CD14-positive monocyte (primary cell): ENCODE data around the gene NLRC5. TPM values are rescaled to one million over a fixed set of nuclear protein-coding genes. Genes with fewer than 3 reads are reported as not detected.

ENCODE experiments used
- DNase-seq, 3 donors: peaks; one replicate each; pipeline ENCODE4 v3.0.0-alpha.2; 2011 to 2022
- H2AFZ ChIP-seq: 2 replicates; pipeline ENCODE4 v1.6.0; 2012; ENCODE audit warnings: mild to moderate bottlenecking, low read depth, low read length, inconsistent platforms; ENCODE audit not compliant: insufficient read depth, poor library complexity, severe bottlenecking
- H3K27ac ChIP-seq, 2 donors: 1 replicate in 1 of 2; 2 replicates in 1 of 2; pipeline ENCODE4 v1.5.1; 2012 to 2013; ENCODE audit warnings: low read length in 2 of 2, control low read depth in 1 of 2, inconsistent platforms in 1 of 2, low read depth in 1 of 2, mild to moderate bottlenecking in 1 of 2
- H3K27me3 ChIP-seq, 2 donors: one replicate each; pipeline versions ENCODE4 v1.6.0 to v1.6.1; 2011 to 2013; ENCODE audit warnings: low read length in 2 of 2; ENCODE audit not compliant: control insufficient read depth in 2 of 2, insufficient read depth in 2 of 2
- H3K36me3 ChIP-seq, 2 donors: replicated peaks in 1 of 2; 1 replicate in 1 of 2; 2 replicates in 1 of 2; pipeline versions ENCODE4 v1.5.1 to v1.6.1; 2012 to 2013; ENCODE audit warnings: low read length in 2 of 2, control low read depth in 1 of 2, inconsistent platforms in 1 of 2, mild to moderate bottlenecking in 1 of 2; ENCODE audit not compliant: insufficient read depth in 2 of 2, control insufficient read depth in 1 of 2
- H3K4me1 ChIP-seq, 2 donors: 1 replicate in 1 of 2; 2 replicates in 1 of 2; pipeline versions ENCODE4 v1.5.1 to v1.6.1; 2012 to 2013; ENCODE audit warnings: low read length in 2 of 2, control low read depth in 1 of 2, inconsistent platforms in 1 of 2, mild to moderate bottlenecking in 1 of 2, moderate library complexity in 1 of 2; ENCODE audit not compliant: insufficient read depth in 2 of 2, control insufficient read depth in 1 of 2
- H3K4me2 ChIP-seq: replicated peaks from 2 replicates; pipeline ENCODE3; 2012; ENCODE audit warnings: low read length, moderate library complexity, mild to moderate bottlenecking; ENCODE audit not compliant: poor library complexity, severe bottlenecking; ENCODE audit errors: extremely low read depth
- H3K4me3 ChIP-seq, 3 experiments: fragments of 200-600 bp in 1 of 3; sonication (generic) in 1 of 3; replicated peaks in 1 of 3; 1 replicate in 2 of 3; 2 replicates in 1 of 3; pipeline ENCODE4 v1.5.1; 2011 to 2013; ENCODE audit warnings: low read length in 3 of 3, mild to moderate bottlenecking in 3 of 3, control low read depth in 2 of 3, low read depth in 2 of 3, inconsistent platforms in 1 of 3, moderate library complexity in 1 of 3
- H3K79me2 ChIP-seq: 2 replicates; pipeline ENCODE4 v1.6.0; 2012; ENCODE audit warnings: mild to moderate bottlenecking, control low read depth, inconsistent platforms, low read length, moderate library complexity; ENCODE audit not compliant: insufficient read depth
- H3K9ac ChIP-seq: 2 replicates; pipeline ENCODE4 v1.6.0; 2017; ENCODE audit warnings: low read length, mild to moderate bottlenecking; ENCODE audit not compliant: insufficient read depth, poor library complexity, severe bottlenecking
- H3K9me3 ChIP-seq, 2 donors: replicated peaks in 1 of 2; 1 replicate in 1 of 2; 2 replicates in 1 of 2; pipeline versions ENCODE4 v1.5.1 to v1.6.1; 2012 to 2013; ENCODE audit warnings: low read length in 2 of 2, control low read depth in 1 of 2; ENCODE audit not compliant: control insufficient read depth in 1 of 2, insufficient read depth in 1 of 2
- H4K20me1 ChIP-seq: 2 replicates; pipeline ENCODE4 v1.6.0; 2012; ENCODE audit warnings: mild to moderate bottlenecking, low read length, control low read depth, moderate library complexity; ENCODE audit not compliant: insufficient read depth
- H3K27ac Mint-ChIP-seq, 7 donors: one replicate each; pipeline ENCODE4 v1.8.0; 2020; ENCODE audit warnings: mild to moderate bottlenecking in 7 of 7, mixed read lengths in 7 of 7, moderate library complexity in 6 of 7, inconsistent platforms in 2 of 7
- H3K27me3 Mint-ChIP-seq, 3 donors: one replicate each; pipeline ENCODE4 v1.8.0; 2021 to 2022; ENCODE audit warnings: low read depth in 3 of 3, mild to moderate bottlenecking in 3 of 3, mixed read lengths in 3 of 3, moderate library complexity in 3 of 3, inconsistent platforms in 1 of 3
- H3K36me3 Mint-ChIP-seq, 2 donors: one replicate each; pipeline ENCODE4 v1.8.0; 2020; ENCODE audit warnings: mixed read lengths in 2 of 2, inconsistent platforms in 1 of 2, mild to moderate bottlenecking in 1 of 2
- H3K4me1 Mint-ChIP-seq: one replicate; pipeline ENCODE4 v1.8.0; 2020; ENCODE audit warnings: mild to moderate bottlenecking, mixed read lengths
- H3K4me3 Mint-ChIP-seq, 2 donors: one replicate each; pipeline ENCODE4 v1.8.0; 2020; ENCODE audit warnings: mild to moderate bottlenecking in 2 of 2, mixed read lengths in 2 of 2, moderate library complexity in 1 of 2
- H3K9me3 Mint-ChIP-seq, 7 donors: one replicate each; pipeline ENCODE4 v1.8.0; 2020 to 2022; ENCODE audit warnings: mixed read lengths in 7 of 7, mild to moderate bottlenecking in 6 of 7, moderate library complexity in 6 of 7, inconsistent platforms in 2 of 7
- WGBS: methylation state at CpG from one replicate; pipeline ENCODE4 v1.1.5; 2013; ENCODE audit warnings: missing lambda C conversion rate; ENCODE audit not compliant: insufficient coverage; 5-methylcytosine and 5-hydroxymethylcytosine counted together
- intact Hi-C, 2 donors: fragments of 100-400 bp; cut with micrococcal nuclease; formaldehyde crosslinking; loops; one replicate each; pipeline versions ENCODE4 v1.15.0 to v1.15.1; 2023
- polyA plus RNA-seq, 3 donors: library from polyadenylated mRNA; depleted of rRNA in 1 of 3; unstranded in 2 of 3; stranded (reverse) in 1 of 3; fragments of 300-500 nt in 2 of 3; fragments of >200 nt in 1 of 3; fragmentation: Illumina TruSeq in 2 of 3; gene quantifications; 1 replicate in 2 of 3; 2 replicates in 1 of 3; pipeline ENCODE4 v1.2.3, GENCODE V29; 2012 to 2021
- TF ChIP-seq, protein P1 (sequence below): fragments of 200-600 bp; IDR thresholded peaks from one replicate; pipeline ENCODE4 v1.8.0; 2022; ENCODE audit warnings: antibody characterized with exemption, mild to moderate bottlenecking

The NLRC5 gene
- polyA plus RNA-seq, 3 donors, result 10.3 to 171 (median 21.6) TPM

DNA sequence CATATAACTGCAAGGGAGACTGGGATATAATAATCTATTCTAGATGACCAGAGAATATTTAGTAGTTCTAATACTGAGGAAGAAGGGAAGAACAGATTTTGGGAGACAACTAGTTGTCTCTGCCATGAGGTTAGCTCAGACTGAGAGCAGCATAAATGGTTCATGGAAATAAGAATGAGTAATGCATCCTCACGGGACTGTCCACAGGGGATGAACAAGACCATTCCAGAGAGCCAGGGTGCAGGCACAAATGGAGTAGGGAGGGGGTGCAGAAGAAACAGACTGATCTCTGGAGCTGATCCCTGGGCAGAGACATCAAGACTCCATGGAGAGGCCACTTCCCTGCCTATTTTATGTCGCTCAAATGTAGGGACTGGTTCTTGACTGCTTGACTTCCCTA, 30.4 kb downstream of the NLRC5 start:
- Mint-ChIP-seq H3K4me3 (no peak overlapping the region), H3K36me3 (peaks cover 78 to 83% of the 10 kb centered on the region in 2 donors), H3K4me1 (peaks cover 31% of the 10 kb centered on the region), H3K27ac (peak overlapping the region in 3 of 7 donors; percentile 4 to 33 (median 9)), H3K9me3 (peaks cover 0 to 4% (median 0%) of the 10 kb centered on the region in 7 donors), H3K27me3 (no peaks in the 10 kb centered on the region)
- Histone ChIP-seq H3K27me3 (no peaks in the 10 kb centered on the region), H3K36me3 (peaks cover 61 to 84% of the 10 kb centered on the region in 2 donors), H3K4me2 (no peak overlapping the region), H3K27ac (no peak overlapping the region), H3K4me3 (no peak overlapping the region), H3K9me3 (no peaks in the 10 kb centered on the region), H2AFZ (no peak overlapping the region), H3K9ac (no peak overlapping the region), H3K4me1 (peaks cover 21 to 26% of the 10 kb centered on the region in 2 donors), H3K79me2 (peaks cover 22% of the 10 kb centered on the region), H4K20me1 (peaks cover 23% of the 10 kb centered on the region)
- DNase-seq, result no peak
- 100% methylated on average over 2 of the region's 2 CpGs for WGBS
- intact Hi-C loops, result no loop called here
- TF ChIP-seq, protein P1, sequence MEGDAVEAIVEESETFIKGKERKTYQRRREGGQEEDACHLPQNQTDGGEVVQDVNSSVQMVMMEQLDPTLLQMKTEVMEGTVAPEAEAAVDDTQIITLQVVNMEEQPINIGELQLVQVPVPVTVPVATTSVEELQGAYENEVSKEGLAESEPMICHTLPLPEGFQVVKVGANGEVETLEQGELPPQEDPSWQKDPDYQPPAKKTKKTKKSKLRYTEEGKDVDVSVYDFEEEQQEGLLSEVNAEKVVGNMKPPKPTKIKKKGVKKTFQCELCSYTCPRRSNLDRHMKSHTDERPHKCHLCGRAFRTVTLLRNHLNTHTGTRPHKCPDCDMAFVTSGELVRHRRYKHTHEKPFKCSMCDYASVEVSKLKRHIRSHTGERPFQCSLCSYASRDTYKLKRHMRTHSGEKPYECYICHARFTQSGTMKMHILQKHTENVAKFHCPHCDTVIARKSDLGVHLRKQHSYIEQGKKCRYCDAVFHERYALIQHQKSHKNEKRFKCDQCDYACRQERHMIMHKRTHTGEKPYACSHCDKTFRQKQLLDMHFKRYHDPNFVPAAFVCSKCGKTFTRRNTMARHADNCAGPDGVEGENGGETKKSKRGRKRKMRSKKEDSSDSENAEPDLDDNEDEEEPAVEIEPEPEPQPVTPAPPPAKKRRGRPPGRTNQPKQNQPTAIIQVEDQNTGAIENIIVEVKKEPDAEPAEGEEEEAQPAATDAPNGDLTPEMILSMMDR, result no peak

DNA sequence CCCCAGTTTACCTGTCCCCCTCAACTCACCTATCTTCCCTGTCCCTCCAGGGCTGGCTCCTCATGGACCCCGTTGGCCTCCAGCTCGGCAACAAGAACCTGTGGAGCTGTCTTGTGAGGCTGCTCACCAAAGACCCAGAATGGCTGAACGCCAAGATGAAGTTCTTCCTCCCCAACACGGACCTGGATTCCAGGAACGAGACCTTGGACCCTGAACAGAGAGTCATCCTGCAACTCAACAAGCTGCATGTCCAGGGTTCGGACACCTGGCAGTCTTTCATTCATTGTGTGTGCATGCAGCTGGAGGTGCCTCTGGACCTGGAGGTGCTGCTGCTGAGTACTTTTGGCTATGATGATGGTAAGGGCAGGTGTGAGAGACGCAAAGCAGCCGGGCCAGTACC, 31.3 kb downstream of the NLRC5 start:
- TF ChIP-seq, protein P1, result no peak
- no peak for DNase-seq
- H3K4me3 ChIP-seq, result no peak overlapping the region
- H3K27ac ChIP-seq, result no peak overlapping the region
- intact Hi-C loops, result no loop called here
- Mint-ChIP-seq H3K4me1 (peaks cover 34% of the 10 kb centered on the region), H3K27me3 (no peaks in the 10 kb centered on the region), H3K4me3 (no peak overlapping the region), H3K36me3 (peaks cover 78 to 83% of the 10 kb centered on the region in 2 donors), H3K27ac (peak overlapping the region in 3 of 7 donors; percentile 19 to 52 (median 52)), H3K9me3 (peaks cover 0 to 4% (median 0%) of the 10 kb centered on the region in 7 donors)
- H3K4me1 ChIP-seq, result peaks cover 24 to 29% of the 10 kb centered on the region in 2 donors
- H2AFZ ChIP-seq, result no peak overlapping the region
- H3K79me2 ChIP-seq, result peaks cover 17% of the 10 kb centered on the region
- 100% methylated on average over 7 of the region's 8 CpGs for WGBS
- no peaks in the 10 kb centered on the region for H3K27me3 ChIP-seq
- H3K9ac ChIP-seq, result no peak overlapping the region
- H3K9me3 ChIP-seq, result no peaks in the 10 kb centered on the region
- no peak overlapping the region for H3K4me2 ChIP-seq
- H4K20me1 ChIP-seq, result peaks cover 23% of the 10 kb centered on the region
- peaks cover 61 to 84% of the 10 kb centered on the region in 2 donors for H3K36me3 ChIP-seq
